ENCODE data around the gene CTAG1B.
"Not testable (repeated sequence)": the region's sequence is repeated elsewhere in the genome, so short reads cannot be mapped to it uniquely, and the experiment has no call there.

The CTAG1B gene

GRCh38 chrX:154633661-154634060 is 14.6 kb upstream of the CTAG1B start:
- not testable (repeated sequence) for H3K4me3 ChIP-seq (ENCODE audit: low read length); DNase-seq (ENCODE audit: low read depth, low spot score)

- not testable (repeated sequence) for DNase-seq (ENCODE audit: low read depth, low spot score); H3K4me3 ChIP-seq (ENCODE audit: low read length)
Observed at GRCh38 chrX:154630949-154631348, 11.9 kb upstream of the CTAG1B start.

GRCh38 chrX:154628960-154629359 is 9.9 kb upstream of the CTAG1B start:
- DNase-seq (ENCODE audit: low read depth, low spot score); H3K4me3 ChIP-seq (ENCODE audit: low read length): not testable (repeated sequence)

GRCh38 chrX:154620767-154621414 is 1.8 kb upstream of the CTAG1B start:
- DNase-seq (ENCODE audit: low read depth, low spot score): not testable (repeated sequence)

GRCh38 chrX:154613586-154613985 is 5.5 kb downstream of the CTAG1B start:
- not testable (repeated sequence) for DNase-seq (ENCODE audit: low read depth, low spot score); H3K4me3 ChIP-seq (ENCODE audit: low read length)

More at GRCh38 chrX:154620767-154621414, 1.8 kb upstream of the CTAG1B start:
- H3K4me3 ChIP-seq (ENCODE audit: low read length): not testable (repeated sequence)

- H3K4me3 ChIP-seq (ENCODE audit: low read length); DNase-seq (ENCODE audit: low read depth, low spot score): not testable (repeated sequence)
Observed at GRCh38 chrX:154611146-154611545, 7.9 kb downstream of the CTAG1B start.

GRCh38 chrX:154608823-154609222 is 10.3 kb downstream of the CTAG1B start:
- DNase-seq (ENCODE audit: low read depth, low spot score); H3K4me3 ChIP-seq (ENCODE audit: low read length): not testable (repeated sequence)

- not testable (repeated sequence) for H3K4me3 ChIP-seq (ENCODE audit: low read length); DNase-seq (ENCODE audit: low read depth, low spot score)
Observed at GRCh38 chrX:154607976-154608375, 11.1 kb downstream of the CTAG1B start.

- no peak overlapping the region for H3K4me3 ChIP-seq (ENCODE audit: low read length)
- no peak for DNase-seq (ENCODE audit: low read depth, low spot score)
Observed at GRCh38 chrX:154607370-154607769, 11.7 kb downstream of the CTAG1B start.

- no peak for DNase-seq (ENCODE audit: low read depth, low spot score)
- no peak overlapping the region for H3K4me3 ChIP-seq (ENCODE audit: low read length)
Observed at GRCh38 chrX:154605566-154605965, 13.5 kb downstream of the CTAG1B start.

- no peak for DNase-seq (ENCODE audit: low read depth, low spot score)
Observed at GRCh38 chrX:154603438-154604430, 15.3 kb downstream of the CTAG1B start.

GRCh38 chrX:154602766-154603437 is 16.2 kb downstream of the CTAG1B start:
- H3K4me3 ChIP-seq (ENCODE audit: low read length): no peak overlapping the region
- no peak for DNase-seq (ENCODE audit: low read depth, low spot score)

More at GRCh38 chrX:154603438-154604430, 15.3 kb downstream of the CTAG1B start:
- no peak overlapping the region for H3K4me3 ChIP-seq (ENCODE audit: low read length)

- H3K4me3 ChIP-seq (ENCODE audit: low read length): no peak overlapping the region
- no peak for DNase-seq (ENCODE audit: low read depth, low spot score)
Observed at GRCh38 chrX:154602226-154602625, 16.9 kb downstream of the CTAG1B start.

GRCh38 chrX:154600759-154601374 is 18.2 kb downstream of the CTAG1B start:
- DNase-seq (ENCODE audit: low read depth, low spot score): no peak
- H3K4me3 ChIP-seq (ENCODE audit: low read length): no peak overlapping the region

- H3K4me3 ChIP-seq (ENCODE audit: low read length): no peak overlapping the region
- DNase-seq (ENCODE audit: low read depth, low spot score): no peak
Observed at GRCh38 chrX:154599531-154599930, 19.6 kb downstream of the CTAG1B start.

GRCh38 chrX:154598656-154599055 is 20.4 kb downstream of the CTAG1B start:
- DNase-seq (ENCODE audit: low read depth, low spot score): no peak
- H3K4me3 ChIP-seq (ENCODE audit: low read length): no peak overlapping the region

GRCh38 chrX:154597221-154597620 is 21.9 kb downstream of the CTAG1B start:
- H3K4me3 ChIP-seq (ENCODE audit: low read length): no peak overlapping the region
- no peak for DNase-seq (ENCODE audit: low read depth, low spot score)

- peak; percentile 52 for DNase-seq (ENCODE audit: low read depth, low spot score)
Observed at GRCh38 chrX:154596290-154596929, 22.7 kb downstream of the CTAG1B start.

More at GRCh38 chrX:154596290-154596929, 22.7 kb downstream of the CTAG1B start:
- H3K4me3 ChIP-seq (ENCODE audit: low read length): no peak overlapping the region

Measured in Jurkat, Clone E6-1 (cell line).